CD14-positive monocyte (primary cell): Measurements from ENCODE around the gene SH2B3. TPM values are rescaled to one million over a fixed set of nuclear protein-coding genes. Genes with fewer than 3 reads are reported as not detected.

ENCODE experiments used
- DNase-seq, 3 donors: peaks; one replicate each; pipeline ENCODE4 v3.0.0-alpha.2; 2011 to 2022
- H2AFZ ChIP-seq: 2 replicates; pipeline ENCODE4 v1.6.0; 2012; ENCODE audit warnings: mild to moderate bottlenecking, low read depth, low read length, inconsistent platforms; ENCODE audit not compliant: insufficient read depth, poor library complexity, severe bottlenecking
- H3K27ac ChIP-seq, 2 donors: 1 replicate in 1 of 2; 2 replicates in 1 of 2; pipeline ENCODE4 v1.5.1; 2012 to 2013; ENCODE audit warnings: low read length in 2 of 2, control low read depth in 1 of 2, inconsistent platforms in 1 of 2, low read depth in 1 of 2, mild to moderate bottlenecking in 1 of 2
- H3K27me3 ChIP-seq, 2 donors: one replicate each; pipeline versions ENCODE4 v1.6.0 to v1.6.1; 2011 to 2013; ENCODE audit warnings: low read length in 2 of 2; ENCODE audit not compliant: control insufficient read depth in 2 of 2, insufficient read depth in 2 of 2
- H3K36me3 ChIP-seq, 2 donors: replicated peaks in 1 of 2; 1 replicate in 1 of 2; 2 replicates in 1 of 2; pipeline versions ENCODE4 v1.5.1 to v1.6.1; 2012 to 2013; ENCODE audit warnings: low read length in 2 of 2, control low read depth in 1 of 2, inconsistent platforms in 1 of 2, mild to moderate bottlenecking in 1 of 2; ENCODE audit not compliant: insufficient read depth in 2 of 2, control insufficient read depth in 1 of 2
- H3K4me1 ChIP-seq, 2 donors: 1 replicate in 1 of 2; 2 replicates in 1 of 2; pipeline versions ENCODE4 v1.5.1 to v1.6.1; 2012 to 2013; ENCODE audit warnings: low read length in 2 of 2, control low read depth in 1 of 2, inconsistent platforms in 1 of 2, mild to moderate bottlenecking in 1 of 2, moderate library complexity in 1 of 2; ENCODE audit not compliant: insufficient read depth in 2 of 2, control insufficient read depth in 1 of 2
- H3K4me2 ChIP-seq: replicated peaks from 2 replicates; pipeline ENCODE3; 2012; ENCODE audit warnings: low read length, moderate library complexity, mild to moderate bottlenecking; ENCODE audit not compliant: poor library complexity, severe bottlenecking; ENCODE audit errors: extremely low read depth
- H3K4me3 ChIP-seq, 3 experiments: fragments of 200-600 bp in 1 of 3; sonication (generic) in 1 of 3; replicated peaks in 1 of 3; 1 replicate in 2 of 3; 2 replicates in 1 of 3; pipeline ENCODE4 v1.5.1; 2011 to 2013; ENCODE audit warnings: low read length in 3 of 3, mild to moderate bottlenecking in 3 of 3, control low read depth in 2 of 3, low read depth in 2 of 3, inconsistent platforms in 1 of 3, moderate library complexity in 1 of 3
- H3K79me2 ChIP-seq: 2 replicates; pipeline ENCODE4 v1.6.0; 2012; ENCODE audit warnings: mild to moderate bottlenecking, control low read depth, inconsistent platforms, low read length, moderate library complexity; ENCODE audit not compliant: insufficient read depth
- H3K9ac ChIP-seq: 2 replicates; pipeline ENCODE4 v1.6.0; 2017; ENCODE audit warnings: low read length, mild to moderate bottlenecking; ENCODE audit not compliant: insufficient read depth, poor library complexity, severe bottlenecking
- H3K9me3 ChIP-seq, 2 donors: replicated peaks in 1 of 2; 1 replicate in 1 of 2; 2 replicates in 1 of 2; pipeline versions ENCODE4 v1.5.1 to v1.6.1; 2012 to 2013; ENCODE audit warnings: low read length in 2 of 2, control low read depth in 1 of 2; ENCODE audit not compliant: control insufficient read depth in 1 of 2, insufficient read depth in 1 of 2
- H4K20me1 ChIP-seq: 2 replicates; pipeline ENCODE4 v1.6.0; 2012; ENCODE audit warnings: mild to moderate bottlenecking, low read length, control low read depth, moderate library complexity; ENCODE audit not compliant: insufficient read depth
- H3K27ac Mint-ChIP-seq, 7 donors: one replicate each; pipeline ENCODE4 v1.8.0; 2020; ENCODE audit warnings: mild to moderate bottlenecking in 7 of 7, mixed read lengths in 7 of 7, moderate library complexity in 6 of 7, inconsistent platforms in 2 of 7
- H3K27me3 Mint-ChIP-seq, 3 donors: one replicate each; pipeline ENCODE4 v1.8.0; 2021 to 2022; ENCODE audit warnings: low read depth in 3 of 3, mild to moderate bottlenecking in 3 of 3, mixed read lengths in 3 of 3, moderate library complexity in 3 of 3, inconsistent platforms in 1 of 3
- H3K36me3 Mint-ChIP-seq, 2 donors: one replicate each; pipeline ENCODE4 v1.8.0; 2020; ENCODE audit warnings: mixed read lengths in 2 of 2, inconsistent platforms in 1 of 2, mild to moderate bottlenecking in 1 of 2
- H3K4me1 Mint-ChIP-seq: one replicate; pipeline ENCODE4 v1.8.0; 2020; ENCODE audit warnings: mild to moderate bottlenecking, mixed read lengths
- H3K4me3 Mint-ChIP-seq, 2 donors: one replicate each; pipeline ENCODE4 v1.8.0; 2020; ENCODE audit warnings: mild to moderate bottlenecking in 2 of 2, mixed read lengths in 2 of 2, moderate library complexity in 1 of 2
- H3K9me3 Mint-ChIP-seq, 7 donors: one replicate each; pipeline ENCODE4 v1.8.0; 2020 to 2022; ENCODE audit warnings: mixed read lengths in 7 of 7, mild to moderate bottlenecking in 6 of 7, moderate library complexity in 6 of 7, inconsistent platforms in 2 of 7
- CTCF ChIP-seq: fragments of 200-600 bp; IDR thresholded peaks from one replicate; pipeline ENCODE4 v1.8.0; 2022; ENCODE audit warnings: antibody characterized with exemption, mild to moderate bottlenecking
- WGBS: methylation state at CpG from one replicate; pipeline ENCODE4 v1.1.5; 2013; ENCODE audit warnings: missing lambda C conversion rate; ENCODE audit not compliant: insufficient coverage; 5-methylcytosine and 5-hydroxymethylcytosine counted together
- intact Hi-C, 2 donors: fragments of 100-400 bp; cut with micrococcal nuclease; formaldehyde crosslinking; loops; one replicate each; pipeline versions ENCODE4 v1.15.0 to v1.15.1; 2023
- polyA plus RNA-seq, 3 donors: library from polyadenylated mRNA; depleted of rRNA in 1 of 3; unstranded in 2 of 3; stranded (reverse) in 1 of 3; fragments of 300-500 nt in 2 of 3; fragments of >200 nt in 1 of 3; fragmentation: Illumina TruSeq in 2 of 3; gene quantifications; 1 replicate in 2 of 3; 2 replicates in 1 of 3; pipeline ENCODE4 v1.2.3, GENCODE V29; 2012 to 2021

SH2B3 gene
- polyA plus RNA-seq, 3 donors, result 15.2 to 136 (median 33.5) TPM

GRCh38 chr12:111425655-111426054 lies 19.9 kb downstream of the SH2B3 start:
- Mint-ChIP-seq H3K27ac (peak overlapping the region; percentile 66 to 91 (median 82)), H3K27me3 (no peaks in the 10 kb centered on the region), H3K4me3 (no peak overlapping the region), H3K36me3 (peaks cover 39 to 62% of the 10 kb centered on the region in 2 donors), H3K4me1 (peaks cover 66% of the 10 kb centered on the region), H3K9me3 (peaks cover 0 to 1% (median 0%) of the 10 kb centered on the region in 7 donors)
- intact Hi-C loops, result loop anchor here in 1 of 2 donors (2.0 kb wide), 1 partner anchor 17 kb away; no protein-coding TSS in a partner anchor
- WGBS, result 70% methylated on average over 2 of the region's 8 CpGs
- Histone ChIP-seq H3K4me1 (peaks cover 67 to 70% of the 10 kb centered on the region in 2 donors), H4K20me1 (peaks cover 100% of the 10 kb centered on the region), H3K9me3 (no peaks in the 10 kb centered on the region), H3K79me2 (peaks cover 99% of the 10 kb centered on the region), H3K9ac (no peak overlapping the region), H2AFZ (no peak overlapping the region), H3K36me3 (peaks cover 46 to 66% of the 10 kb centered on the region in 2 donors), H3K4me3 (no peak overlapping the region), H3K4me2 (peak overlapping the region; percentile 18), H3K27me3 (no peaks in the 10 kb centered on the region), H3K27ac (peak overlapping the region; percentile 37 to 48)
- no peak for DNase-seq
- TF ChIP-seq CTCF, result no peak

- Histone ChIP-seq H3K79me2 (peaks cover 99% of the 10 kb centered on the region), H2AFZ (no peak overlapping the region), H3K36me3 (peaks cover 37 to 57% of the 10 kb centered on the region in 2 donors), H4K20me1 (peaks cover 100% of the 10 kb centered on the region), H3K27ac (peak overlapping the region; percentile 44 to 48), H3K27me3 (no peaks in the 10 kb centered on the region), H3K4me3 (no peak overlapping the region), H3K4me2 (no peak overlapping the region), H3K9ac (no peak overlapping the region), H3K9me3 (no peaks in the 10 kb centered on the region), H3K4me1 (peaks cover 76 to 79% of the 10 kb centered on the region in 2 donors)
- WGBS, result 53% methylated on average over 8 of the region's 11 CpGs
- intact Hi-C loops, result loop anchor here in 1 of 2 donors (2.0 kb wide), 1 partner anchor 18 kb away; no protein-coding TSS in a partner anchor
- peaks cover 38 to 53% of the 10 kb centered on the region in 2 donors for H3K36me3 Mint-ChIP-seq
- peaks cover 0 to 1% (median 0%) of the 10 kb centered on the region in 7 donors for H3K9me3 Mint-ChIP-seq
- peaks cover 74% of the 10 kb centered on the region for H3K4me1 Mint-ChIP-seq
- peak in 1 of 3 donors; percentile 47 for DNase-seq
- no peak overlapping the region for H3K4me3 Mint-ChIP-seq
- TF ChIP-seq CTCF, result no peak
- peaks cover 0 to 2% (median 0%) of the 10 kb centered on the region in 3 donors for H3K27me3 Mint-ChIP-seq
- peak overlapping the region; percentile 53 to 87 (median 74) for H3K27ac Mint-ChIP-seq
These were observed 20.8 kb downstream of the SH2B3 start for GRCh38 chr12:111426344-111427185.
